PC-9 (cell line): ENCODE data around the gene ETS1.

Source experiments
- CTCF ChIP-seq: fragments of 200-600 bp; sonication (generic); conservative IDR thresholded peaks from 2 replicates; pipeline ENCODE4 v1.6.1; 2017; ENCODE audit warnings: mixed run types, antibody characterized with exemption, mild to moderate bottlenecking, moderate library complexity
- EZH2 ChIP-seq: fragments of 200-600 bp; sonication (generic); IDR thresholded peaks from 2 replicates; pipeline ENCODE4 v1.8.0; 2017; ENCODE audit warnings: antibody characterized with exemption, low read depth

GRCh38 chr11:128587415-128587814, at the start of gene ETS1:
- TF ChIP-seq EZH2, result no peak
- no peak for TF ChIP-seq CTCF
